ENCODE measurements around the gene NFYC.

NFYC gene

DNA sequence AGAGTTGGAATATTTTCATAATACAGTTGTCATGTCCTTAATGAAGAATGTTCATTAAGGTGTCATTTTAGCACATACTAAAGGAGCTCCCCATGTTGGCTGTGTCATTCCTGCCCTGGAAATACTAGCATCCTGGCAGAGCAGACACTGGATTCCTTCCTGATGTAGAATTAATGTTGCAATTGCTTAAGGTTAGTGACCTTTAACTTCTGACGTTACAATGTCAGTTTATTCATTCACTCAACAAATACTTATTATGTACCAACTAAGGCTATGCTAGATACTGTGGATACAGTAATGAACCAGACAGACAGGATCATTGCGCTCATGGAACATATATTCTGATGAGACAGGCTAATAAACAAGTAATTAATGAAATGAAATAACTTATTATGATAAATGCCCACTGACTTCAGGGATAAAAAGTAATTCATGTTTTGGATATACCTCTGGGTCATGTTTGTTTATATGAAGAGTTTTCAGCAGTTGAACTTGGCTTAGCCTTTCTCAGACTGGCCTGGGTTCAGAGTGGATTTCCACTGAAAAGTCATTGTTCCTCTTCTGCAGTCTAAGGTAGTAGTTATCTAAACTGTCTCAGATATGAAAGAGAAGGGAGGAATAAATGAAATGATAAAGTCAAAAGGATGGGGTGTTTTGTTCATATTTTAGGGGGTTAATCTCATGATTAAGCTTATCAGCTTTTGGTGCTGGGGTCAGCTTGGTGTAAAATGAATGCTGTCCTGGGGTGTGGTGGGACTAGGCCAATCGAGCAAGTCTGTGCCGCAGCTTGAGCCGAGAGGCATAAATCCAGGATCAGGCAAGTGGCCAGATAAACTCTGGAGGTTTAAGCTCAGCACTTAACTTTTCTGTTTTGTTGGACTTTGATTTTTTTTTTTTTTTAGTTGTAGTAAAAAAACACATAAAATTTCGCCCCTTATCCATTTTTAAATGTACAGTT, 48.8 kb downstream of the NFYC start:
- DNase-seq, result no peak

DNA sequence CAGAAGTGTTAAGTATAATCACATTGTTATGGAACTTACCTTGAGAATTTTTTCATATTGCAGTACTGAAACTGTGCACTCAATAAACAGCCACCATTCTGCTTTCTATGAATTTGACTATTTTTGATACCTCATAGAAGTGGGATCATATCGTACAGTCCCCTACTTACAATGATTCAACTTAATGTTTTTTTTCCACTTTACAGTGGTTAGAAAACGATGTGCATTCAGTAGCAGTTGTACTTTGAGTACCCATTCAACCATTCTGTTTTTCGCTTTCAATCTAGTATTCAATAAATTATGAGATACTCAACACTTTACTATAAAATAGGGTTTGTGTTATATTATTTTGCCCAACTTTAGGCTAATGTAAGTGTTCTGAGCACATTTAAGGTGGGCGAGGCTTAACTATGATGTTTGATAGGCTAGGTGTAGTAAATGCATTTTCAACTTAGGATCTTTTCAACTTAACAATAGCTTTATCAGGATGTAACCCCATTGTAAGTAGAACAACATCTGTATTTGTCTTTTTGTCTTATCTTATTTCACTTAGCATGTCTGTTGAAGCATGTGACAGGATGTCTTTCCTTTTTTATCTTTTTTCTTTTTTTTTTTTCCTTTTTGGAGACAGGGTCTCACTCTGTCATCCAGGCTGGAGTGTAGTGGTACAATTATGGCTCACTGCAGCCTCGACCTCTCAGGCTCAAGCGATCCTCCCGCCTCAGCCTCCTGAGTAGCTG, 49.7 kb downstream of the NFYC start:
- no peak for DNase-seq

DNA sequence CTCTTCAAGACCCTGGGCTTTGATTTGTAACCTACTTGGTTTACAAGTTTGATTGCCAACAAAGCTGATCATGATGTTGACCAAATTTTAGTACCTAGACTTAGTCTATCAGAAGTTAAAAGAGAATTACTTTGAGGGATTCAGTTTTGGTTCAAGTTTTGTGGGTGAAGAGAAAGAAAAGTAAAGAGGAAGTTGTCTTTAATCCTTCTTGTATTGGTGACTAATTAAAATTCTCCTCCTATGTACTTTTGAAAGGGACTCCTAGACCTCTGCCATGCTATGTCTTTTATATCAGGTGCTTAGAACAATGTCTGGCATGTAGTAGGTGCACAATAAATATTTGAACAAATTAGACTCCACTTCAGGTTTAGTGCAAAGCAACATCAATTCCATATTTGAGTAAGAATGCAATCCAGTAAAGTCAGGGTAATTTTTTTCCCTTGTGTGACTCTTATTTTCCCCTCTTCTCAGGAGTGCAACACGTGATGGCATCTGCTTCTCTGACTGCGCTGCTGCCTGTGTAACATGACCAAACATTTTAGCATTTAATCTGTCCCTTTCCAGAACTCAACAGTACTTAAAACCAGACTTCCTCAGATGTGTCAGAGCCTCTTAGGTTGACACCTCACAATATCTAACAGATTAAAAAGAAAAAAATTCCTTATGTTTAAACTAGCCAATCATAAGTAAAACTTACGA, 51.0 kb downstream of the NFYC start:
- no peak for DNase-seq

DNA sequence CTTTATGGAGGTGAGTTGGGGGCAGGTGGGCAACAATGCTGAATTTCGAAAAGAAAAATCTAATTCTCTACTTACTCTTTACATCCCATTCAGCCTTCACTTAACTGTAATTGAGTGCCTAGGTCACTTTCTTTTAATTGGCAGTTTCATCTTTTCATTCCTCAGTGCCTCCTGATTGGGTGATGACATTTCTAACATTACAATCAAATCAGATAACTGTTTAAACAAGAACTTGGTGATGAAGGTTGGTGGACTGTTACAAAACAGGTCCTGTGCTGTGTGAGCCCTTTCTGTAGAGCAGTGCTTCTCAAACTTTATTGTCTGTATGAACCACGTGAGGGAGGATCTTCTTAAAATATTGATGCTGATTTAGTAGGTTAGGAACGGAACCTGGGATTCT, 51.9 kb downstream of the NFYC start:
- no peak for DNase-seq

DNA sequence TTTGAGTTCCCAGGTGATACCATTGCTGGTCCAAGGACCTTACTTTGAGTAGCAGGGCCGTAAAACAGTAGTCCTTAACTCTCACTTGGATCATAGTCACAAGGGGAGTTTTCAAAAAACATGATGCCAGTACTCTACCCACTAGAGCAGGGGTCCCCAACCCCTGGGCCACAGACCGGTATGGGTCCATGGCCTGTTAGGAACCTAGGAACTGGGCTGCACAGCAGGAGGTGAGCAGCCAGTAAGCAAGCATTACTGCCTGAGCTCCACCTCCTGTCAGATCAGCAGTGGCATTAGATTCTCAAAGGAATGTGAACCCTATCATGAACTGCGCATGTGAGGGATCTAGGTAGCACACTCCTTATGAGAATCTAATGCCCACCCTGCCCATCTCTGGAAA, 52.4 kb downstream of the NFYC start:
- DNase-seq, result no peak

DNA sequence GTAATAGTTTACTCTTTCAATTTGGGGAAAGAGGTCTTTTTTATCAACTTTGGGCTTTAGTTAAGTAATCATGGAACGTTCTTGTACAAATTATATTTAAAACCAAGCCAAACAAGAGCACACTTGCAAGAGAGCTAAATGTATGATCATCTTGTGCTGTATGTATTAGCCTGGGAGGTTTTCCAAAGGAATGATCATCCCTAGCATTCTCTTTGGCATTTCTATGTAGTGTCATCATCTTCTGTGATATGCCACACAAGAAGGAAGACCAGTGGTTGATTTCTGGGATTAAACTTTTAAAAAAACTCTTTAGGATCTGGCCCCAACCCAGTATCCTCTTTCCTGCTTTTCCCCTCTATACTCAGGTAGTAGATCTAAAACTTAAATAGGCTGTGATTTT, 53.7 kb downstream of the NFYC start:
- no peak for DNase-seq

DNA sequence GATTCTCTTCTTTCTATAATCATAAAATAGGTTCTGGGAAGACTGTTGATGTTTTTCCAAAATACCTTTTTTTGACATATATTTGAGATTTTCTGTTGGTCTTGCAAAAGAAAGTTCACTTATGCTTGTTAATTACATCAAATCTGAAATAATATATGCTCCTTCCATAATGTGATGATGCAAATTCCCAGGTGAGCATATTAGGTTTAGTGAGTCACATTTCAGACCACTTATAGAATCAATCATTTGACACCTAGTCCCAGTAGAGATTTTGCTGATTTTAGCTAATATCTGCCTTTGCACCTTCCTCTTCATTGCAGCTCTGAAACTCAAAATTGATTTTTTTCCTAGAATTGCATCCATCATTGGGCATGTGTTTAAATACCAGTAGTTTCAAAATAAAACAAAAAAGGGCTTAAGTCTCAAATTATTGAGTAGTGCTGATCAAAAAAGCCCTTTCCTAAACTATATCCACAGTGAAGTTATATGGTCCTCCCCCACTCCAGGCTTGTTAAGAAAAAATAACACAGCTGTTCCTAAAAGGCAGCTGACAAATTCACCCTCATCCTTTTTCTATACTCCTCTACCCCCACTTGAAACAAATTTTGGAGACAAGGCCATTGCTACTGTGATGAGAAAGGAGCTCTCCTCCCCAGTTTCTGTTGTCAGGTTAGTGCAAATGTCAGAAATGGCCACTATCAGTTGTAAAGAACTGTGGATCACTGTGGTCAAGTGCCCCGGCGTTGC, 55.0 kb downstream of the NFYC start:
- DNase-seq, result no peak

DNA sequence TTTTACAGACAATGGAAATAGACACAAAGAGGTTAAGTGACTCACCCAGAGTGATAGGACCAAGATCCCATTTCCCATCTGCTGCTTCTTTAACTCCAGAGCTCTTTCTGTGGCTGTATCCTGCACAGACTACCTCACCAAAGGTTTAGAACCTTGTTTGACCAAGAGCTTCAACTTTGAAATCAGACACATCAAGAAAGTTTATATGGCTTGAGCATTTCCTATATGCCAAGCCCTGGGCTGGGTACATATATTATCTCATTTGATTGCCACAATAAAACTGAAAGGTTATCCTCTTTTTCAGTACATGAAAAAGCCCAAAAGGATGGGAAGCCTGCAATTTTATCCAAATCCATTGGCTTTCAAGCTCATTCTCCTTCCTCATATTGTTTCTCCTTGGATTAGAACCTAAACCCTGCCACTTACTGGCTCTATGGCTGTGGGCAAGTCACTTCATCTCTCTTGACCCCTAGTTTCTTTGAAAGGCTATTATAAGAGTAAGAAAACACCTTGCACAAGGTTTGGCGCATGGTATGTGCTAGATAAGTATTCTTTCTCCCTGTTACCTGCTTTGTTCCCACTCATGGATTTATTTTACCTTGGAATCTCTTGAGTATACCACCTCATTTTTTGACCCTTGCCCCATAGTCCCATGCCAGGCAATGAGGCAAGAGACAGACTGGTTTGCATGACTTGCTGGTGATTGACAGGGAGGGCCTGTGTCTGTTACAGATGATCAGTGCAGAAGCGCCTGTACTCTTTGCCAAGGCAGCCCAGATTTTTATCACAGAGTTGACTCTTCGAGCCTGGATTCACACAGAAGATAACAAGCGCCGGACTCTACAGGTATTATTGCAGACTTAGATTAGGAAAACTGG, 57.6 kb downstream of the NFYC start:
- no peak for DNase-seq

DNA sequence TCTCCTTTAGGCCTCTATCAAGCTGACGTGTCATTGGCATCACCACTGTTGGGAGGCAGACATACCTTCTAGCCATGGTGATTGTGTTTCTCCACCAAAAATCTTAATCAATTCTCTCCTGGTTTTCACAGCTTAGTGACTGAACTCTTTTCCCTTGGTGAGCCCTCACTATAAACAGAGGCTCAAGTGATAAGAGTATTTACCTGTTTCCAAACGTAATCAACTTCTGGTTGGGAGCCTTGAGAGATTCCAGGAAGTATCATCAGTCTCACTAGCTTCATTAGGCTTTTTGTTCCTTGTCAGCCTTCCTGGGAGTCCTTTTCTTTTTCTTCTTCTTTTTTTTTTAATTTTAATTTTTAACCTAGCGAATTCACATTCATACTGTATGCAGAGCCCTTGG, 58.3 kb downstream of the NFYC start:
- DNase-seq, result no peak

DNA sequence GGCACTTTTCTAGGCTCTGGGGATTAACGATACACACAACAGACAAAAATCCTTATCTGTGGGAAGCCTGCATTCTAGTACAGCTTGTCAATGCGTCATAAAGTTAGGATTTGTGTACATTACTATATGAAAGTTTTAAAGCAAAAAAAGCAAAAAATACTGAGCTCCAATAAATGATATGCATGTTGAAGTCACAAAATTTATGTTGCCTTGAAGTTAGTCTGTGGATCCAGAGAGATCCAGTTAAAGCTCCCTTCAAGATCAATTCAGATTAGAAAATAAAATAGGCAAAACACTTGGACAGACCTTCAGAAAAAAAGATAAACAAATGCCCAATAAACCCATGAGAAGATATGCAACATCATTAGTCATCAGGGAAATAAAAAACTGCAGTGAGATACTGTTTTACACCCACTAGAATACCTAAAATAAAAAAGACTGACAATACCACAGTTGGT, 59.0 kb downstream of the NFYC start:
- no peak for DNase-seq

DNA sequence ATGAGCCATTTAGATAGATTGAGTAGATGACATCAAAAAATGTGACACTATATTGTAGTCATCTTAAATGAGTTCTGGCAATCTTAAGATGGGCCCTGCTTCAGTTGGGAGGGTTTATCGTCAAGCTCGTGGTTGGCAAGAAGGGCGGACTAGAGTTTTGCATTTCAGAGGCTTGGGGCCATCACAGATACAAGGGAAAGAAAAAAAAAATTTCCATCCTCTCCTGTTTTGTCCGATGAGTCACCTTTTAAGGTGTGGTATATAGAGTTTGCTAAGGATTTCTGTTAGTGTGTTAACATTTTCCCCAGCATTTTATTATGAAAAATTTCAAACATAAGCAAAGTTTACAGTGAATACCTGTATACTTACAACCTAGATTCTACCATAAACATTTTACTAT, 60.3 kb downstream of the NFYC start:
- no peak for DNase-seq

DNA sequence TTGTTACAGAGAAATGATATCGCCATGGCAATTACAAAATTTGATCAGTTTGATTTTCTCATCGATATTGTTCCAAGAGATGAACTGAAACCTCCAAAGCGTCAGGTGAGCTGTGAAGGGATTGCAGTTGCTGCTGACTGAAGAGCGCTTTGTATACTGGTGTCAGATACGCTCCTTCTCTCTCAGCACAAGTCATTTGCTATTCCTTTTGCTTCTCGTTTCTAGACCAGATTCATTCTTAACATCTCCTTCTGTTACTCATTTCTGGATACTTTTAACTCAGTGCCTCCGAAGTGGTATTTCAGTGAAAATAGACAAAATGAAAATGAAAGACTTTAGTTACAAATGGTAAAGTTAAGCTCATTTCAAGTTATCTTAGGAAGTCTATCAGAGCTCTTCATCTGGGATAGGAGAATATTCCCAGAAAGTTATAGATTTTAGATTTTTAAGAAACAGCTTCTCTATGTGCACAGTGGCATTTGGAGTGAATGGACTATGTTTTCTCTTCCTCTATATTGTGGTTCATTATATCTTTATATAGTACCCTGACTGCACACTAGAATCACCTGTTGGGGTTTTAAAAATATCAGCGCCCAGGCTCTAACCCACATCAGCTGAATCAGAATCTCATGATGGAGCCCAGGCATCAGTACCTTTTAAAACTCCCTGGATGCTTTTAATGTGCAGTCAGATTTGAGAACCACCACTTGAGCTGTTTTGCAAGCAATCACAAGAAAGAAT, 61.8 kb downstream of the NFYC start:
- no peak for DNase-seq

DNA sequence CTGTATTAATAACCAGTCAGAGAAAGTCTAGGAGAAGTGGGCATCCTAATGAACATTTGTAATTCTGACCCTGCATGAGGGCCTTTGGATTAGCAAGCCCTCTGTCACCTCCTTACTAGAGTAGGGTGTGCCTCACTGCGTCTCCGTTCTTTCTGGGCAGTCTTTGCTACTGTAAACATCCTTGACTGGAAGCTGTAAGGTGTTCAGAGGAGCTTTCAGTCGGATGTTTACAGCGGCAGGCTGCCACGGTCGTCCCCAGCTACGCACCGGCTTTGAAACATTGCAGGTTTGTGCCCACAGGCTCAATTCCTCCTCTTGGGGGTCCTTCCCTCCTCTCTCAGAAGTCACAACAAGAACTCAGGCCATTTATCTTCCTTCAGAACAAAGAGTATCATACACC, 62.7 kb downstream of the NFYC start:
- no peak for DNase-seq

DNA sequence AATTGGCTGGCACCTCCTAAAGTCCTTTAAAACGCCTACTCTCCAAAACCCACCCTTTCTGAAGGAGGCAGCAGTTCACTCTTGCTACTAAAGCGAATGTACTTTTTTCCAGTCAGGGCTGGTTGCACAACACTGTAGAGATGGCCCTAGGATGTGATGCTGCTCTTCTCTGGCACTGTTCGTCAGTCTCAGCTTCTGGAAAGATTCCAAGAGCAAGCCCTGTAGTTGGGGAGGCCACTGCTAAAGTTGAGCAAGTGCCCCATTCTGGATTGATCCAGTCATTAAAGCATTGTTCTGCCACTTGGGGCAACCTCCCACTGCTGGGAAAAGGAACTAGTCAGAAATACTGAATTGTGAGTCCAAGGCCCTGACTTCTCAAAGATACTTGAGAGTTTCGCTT, 63.6 kb downstream of the NFYC start:
- no peak for DNase-seq

DNA sequence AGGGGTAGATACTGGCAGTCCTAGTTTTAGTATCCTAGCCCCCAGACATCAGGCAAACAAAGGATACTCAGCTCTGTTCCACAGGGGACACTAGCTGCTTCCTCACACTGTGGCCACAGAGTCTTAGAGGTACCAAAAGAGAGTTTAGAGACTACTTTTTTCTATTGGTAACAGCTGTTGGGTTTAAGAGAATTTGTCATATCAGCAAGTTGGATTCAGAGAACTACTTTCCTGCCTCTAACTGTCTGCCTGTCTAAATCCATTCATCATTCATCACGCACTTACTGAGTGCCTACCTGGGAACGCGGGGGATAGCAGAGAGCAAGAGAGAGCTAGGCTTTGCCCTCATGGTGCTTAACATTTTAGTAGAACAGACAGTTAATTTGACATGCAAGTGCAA, 65.0 kb downstream of the NFYC start:
- no peak for DNase-seq

DNA sequence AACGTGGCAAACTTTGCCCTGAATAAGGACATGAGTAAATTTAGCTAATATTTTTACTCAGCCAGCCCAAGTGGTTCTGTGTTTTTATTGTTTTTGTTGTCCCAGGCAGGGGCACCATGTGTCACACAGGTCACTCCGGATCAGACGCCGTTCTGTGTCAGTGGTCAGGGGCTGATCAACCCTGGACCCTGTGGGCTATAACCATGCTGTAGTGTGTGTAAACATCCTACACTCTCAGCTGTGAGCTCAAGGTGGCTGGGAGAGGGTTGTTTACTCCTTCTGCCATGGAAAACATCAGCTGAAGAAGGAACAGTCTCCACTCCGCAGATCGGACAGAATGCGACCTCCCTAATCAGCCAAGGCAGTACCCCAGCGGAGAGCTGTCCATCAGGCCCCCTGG, 65.6 kb downstream of the NFYC start:
- no peak for DNase-seq

DNA sequence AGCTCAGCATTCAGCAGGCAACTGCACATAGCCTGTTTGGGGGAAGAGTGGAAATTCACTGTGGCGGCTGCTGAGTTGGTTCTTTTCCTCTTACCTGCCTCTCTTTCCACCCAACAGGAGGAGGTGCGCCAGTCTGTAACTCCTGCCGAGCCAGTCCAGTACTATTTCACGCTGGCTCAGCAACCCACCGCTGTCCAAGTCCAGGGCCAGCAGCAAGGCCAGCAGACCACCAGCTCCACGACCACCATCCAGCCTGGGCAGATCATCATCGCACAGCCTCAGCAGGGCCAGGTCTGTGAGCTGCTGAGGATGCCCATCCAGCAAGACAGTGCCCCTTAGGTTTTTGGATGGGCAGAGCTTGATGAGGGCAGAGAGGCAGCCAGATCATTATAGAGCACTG, 66.5 kb downstream of the NFYC start:
- no peak for DNase-seq

DNA sequence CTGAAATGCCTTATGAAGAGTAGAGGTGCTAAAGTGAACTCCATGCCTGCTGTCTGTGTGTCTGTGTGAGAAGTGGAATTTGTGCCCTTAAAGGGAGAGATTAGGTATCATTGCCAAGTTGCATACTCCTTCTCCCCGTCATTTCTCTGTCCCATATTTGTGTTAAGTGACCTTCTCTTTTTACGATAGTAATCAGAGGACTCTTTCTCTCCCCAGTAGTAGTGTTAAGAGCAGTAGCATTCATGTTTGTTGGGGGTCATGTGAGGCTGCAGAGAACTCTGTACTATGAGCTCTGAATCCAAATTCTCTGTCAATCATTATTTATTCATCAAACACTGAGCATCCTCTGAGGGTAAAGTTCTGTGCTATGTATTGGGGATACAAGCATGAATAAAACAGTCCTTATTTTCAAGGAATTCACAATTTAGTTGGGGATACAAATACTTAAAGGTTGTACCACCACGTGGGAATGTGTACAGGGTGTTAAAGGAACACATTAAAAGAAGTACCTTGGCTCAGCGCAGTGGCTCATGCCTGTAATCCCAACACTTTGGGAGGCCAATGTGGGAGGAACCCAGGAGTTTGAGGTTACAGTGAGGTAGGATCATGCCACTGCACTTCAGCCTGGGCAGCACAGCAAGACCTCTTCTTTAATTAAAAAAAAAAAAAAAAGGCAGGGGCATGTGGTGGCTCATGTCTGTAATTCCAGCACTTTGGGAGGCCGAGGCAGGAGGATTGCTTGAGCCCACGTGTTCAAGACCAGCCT, 67.3 kb downstream of the NFYC start:
- no peak for DNase-seq

DNA sequence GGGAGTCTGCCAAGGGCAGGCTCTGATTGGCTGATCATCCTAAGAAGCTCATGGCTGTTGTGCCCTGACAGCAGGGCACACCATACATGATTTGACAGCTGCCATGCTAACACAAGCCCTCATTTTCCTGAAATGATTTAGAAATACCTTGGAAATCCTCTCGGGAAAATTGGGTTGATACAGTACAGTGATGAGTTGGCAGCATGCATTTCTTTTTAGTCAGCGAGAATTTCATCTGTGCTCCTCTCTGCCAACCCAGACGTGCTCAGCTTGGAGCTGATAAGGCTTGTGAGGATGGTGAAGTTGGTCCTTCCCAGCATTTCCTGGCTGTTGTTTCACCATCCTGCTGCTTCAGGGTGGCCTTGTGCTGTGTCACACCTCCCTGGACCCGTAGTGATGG, 69.5 kb downstream of the NFYC start:
- no peak for DNase-seq

Measured in NCI-H526 treated with DMSO at 0.1 percent for 48 hours (cell line).